ENCODE results near the gene TSPOAP1.
A peak's percentile ranks its signal among the peaks of the same experiment; 100 is the strongest.

Gene TSPOAP1

DNA sequence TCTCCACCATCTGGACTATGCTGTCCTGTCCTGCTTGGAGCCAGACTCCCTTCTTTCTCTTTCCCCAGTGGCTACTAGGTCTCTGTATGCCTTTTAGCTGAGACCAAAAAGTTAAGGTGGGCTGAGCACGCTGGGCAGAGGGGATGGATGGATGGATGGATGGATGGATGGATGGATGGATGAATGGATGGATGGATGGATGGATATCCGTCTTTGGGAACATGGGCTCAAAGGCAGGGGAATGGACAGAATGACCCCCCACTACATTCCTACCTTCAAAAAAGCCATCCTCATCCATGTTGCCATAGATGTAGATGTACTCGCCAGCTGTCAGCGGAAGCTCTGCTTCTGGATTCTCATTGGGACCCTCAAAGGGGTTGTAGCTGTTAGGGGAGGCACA, 12.8 kb downstream of the TSPOAP1 start:
- no peak overlapping the region for H3K27ac ChIP-seq
- TF ChIP-seq, protein P1, sequence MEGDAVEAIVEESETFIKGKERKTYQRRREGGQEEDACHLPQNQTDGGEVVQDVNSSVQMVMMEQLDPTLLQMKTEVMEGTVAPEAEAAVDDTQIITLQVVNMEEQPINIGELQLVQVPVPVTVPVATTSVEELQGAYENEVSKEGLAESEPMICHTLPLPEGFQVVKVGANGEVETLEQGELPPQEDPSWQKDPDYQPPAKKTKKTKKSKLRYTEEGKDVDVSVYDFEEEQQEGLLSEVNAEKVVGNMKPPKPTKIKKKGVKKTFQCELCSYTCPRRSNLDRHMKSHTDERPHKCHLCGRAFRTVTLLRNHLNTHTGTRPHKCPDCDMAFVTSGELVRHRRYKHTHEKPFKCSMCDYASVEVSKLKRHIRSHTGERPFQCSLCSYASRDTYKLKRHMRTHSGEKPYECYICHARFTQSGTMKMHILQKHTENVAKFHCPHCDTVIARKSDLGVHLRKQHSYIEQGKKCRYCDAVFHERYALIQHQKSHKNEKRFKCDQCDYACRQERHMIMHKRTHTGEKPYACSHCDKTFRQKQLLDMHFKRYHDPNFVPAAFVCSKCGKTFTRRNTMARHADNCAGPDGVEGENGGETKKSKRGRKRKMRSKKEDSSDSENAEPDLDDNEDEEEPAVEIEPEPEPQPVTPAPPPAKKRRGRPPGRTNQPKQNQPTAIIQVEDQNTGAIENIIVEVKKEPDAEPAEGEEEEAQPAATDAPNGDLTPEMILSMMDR (conservative IDR thresholded peaks at IDR 0.05): no peak

DNA sequence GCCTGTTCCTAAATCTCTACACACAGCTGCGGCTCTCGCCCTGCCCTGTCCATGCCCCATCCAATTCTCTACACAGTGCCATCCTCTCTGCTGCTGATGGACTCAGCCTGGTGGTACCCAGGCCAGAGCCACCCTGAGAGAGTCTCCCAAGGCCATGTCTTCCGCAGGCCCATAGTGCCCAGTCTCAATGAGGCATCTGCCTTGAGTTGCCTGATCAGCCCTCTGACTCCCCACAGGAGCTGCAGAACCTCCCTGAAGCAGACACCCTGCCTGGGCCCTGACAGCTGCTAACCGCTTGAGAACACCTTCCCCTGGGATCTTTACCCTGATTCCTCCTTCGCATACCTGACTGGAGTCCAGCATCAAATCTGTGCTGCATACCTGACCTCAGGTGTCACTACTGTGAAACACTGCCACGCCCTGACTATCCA, 13.3 kb downstream of the TSPOAP1 start:
- no peak overlapping the region for H3K27ac ChIP-seq
- TF ChIP-seq, protein P1 (conservative IDR thresholded peaks at IDR 0.05): no peak

DNA sequence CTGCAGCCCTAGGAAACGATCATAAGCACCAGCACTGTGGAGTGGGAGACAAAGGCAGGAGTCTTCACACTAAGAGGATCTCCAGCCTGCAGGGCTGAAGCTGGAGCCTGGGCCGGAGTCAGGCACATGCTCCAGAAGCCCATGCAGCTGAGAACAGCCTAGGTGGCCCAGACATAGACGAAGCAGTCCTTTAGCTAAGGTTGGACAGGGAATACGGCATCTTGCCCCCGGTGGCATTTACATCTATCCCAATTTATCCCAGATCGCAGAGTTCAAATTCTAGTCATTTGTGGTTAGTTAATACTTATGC, 13.9 kb downstream of the TSPOAP1 start:
- TF ChIP-seq, protein P1 (conservative IDR thresholded peaks at IDR 0.05): no peak
- H3K27ac ChIP-seq: no peak overlapping the region

DNA sequence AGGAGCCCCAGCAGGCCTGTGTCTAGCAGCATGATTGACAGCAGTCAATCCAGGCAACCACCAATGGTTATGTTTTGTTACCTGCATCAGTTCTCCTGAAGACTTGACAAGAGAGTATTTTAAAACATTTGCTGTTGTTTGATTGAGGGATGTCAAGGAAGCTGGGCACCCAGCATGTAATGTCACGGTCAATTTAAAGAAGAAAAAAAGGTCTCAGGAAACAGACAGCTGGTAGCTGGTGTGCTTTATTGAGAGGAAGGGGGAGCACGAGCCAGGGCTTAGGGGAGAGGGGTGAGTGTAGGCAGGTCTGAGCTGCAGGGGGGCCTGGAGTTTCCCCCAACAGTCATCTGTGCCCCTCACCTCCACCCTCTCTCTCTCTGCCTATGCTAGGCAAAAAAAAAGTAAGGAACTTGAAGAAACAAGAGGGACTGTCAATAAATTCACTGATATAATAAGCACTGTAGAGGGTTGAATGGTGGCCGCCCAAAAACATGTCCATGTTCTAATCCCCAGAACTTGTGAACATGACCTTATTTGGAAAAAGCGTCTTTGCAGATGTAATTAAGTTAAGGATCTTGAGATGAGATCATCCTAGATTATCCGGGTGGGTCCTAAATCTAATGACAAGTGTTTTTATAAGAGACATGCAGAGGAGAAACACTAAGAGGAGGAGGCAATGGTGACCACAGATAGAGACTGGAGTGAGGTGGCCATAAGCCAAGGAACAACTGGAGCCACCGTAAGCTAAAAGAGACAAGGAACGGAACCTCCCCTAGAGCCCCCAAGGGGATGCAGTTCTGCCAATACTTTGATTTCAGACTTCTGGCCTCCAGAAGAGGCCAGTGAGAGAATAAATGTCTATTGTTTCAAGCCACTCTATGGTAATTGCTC, 14.5 kb downstream of the TSPOAP1 start:
- TF ChIP-seq, protein P1 (conservative IDR thresholded peaks at IDR 0.05): no peak
- no peak overlapping the region for H3K27ac ChIP-seq

DNA sequence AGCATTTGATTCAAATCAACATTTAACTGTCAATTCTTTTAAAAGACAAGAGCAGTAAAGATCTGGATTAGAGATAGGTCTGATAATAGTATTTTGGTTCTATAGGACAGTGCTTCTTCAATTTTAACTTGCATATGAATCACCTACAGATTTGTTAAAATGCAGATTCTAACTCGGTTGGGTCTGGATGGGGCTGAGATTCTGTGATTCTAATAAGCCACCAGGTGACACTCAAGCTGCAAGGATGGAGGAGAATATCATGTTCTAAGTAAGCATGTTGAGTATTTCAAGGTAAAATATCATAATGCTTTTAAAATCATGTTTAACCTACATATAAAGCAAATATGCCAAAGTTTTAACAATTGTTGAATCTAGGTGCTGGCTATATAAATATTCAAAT, 15.8 kb downstream of the TSPOAP1 start:
- H3K27ac ChIP-seq: no peak overlapping the region
- TF ChIP-seq, protein P1 (conservative IDR thresholded peaks at IDR 0.05): peak; percentile 21; the same call in 1 of the 2 replicates

DNA sequence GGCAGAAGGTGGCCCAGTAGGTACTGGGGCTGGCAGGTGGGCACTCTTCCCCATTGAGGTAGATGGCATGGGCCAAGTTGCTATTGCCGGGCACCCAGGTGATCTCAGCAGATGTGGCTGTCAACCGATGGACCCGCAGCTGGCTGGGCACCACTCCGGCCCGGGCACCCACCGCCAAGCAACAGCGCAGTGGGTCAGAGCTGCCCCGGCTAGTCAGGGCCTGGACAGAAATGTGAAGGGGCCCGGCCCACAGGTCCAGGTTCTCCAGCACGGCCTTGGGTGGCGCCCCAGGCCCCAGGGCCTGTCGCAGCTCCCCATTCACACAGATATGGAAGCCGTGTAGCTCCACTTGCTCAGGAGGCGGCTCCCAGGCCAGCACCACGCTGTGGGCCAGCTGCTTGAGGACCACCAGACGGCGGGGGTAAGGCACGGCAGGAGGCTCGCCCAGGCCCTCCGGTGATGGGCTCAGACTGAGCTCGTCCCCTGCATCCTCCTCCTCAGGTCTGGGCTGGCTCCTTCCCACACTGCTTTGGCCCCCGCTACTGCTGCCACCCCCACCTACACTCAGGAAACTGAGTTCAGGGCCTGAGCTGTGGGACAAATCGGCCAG, 16.5 kb downstream of the TSPOAP1 start:
- H3K27ac ChIP-seq: no peak overlapping the region
- TF ChIP-seq, protein P1 (conservative IDR thresholded peaks at IDR 0.05): no peak

DNA sequence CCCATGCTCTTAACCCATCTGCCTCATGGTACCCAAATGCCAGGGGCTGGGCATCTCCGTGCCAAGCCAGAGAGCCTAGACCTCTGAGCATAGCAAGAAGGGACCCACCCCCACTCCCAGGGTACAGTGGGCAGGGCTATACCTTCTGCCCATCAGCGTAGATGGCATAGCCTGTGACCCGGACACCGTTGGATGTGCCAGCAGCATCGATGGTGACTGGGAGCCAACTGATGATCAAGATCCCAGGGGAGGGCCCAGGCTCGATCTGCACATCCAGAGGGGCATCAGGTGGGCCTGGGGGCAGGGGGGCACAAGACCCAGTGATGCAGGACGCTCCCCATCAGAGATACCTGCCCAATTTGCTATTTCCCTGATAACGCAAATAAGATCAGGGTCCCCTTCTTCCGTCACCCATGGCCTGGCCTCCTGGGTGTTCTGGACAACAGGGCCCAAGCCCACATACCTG, 17.1 kb downstream of the TSPOAP1 start:
- TF ChIP-seq, protein P1 (conservative IDR thresholded peaks at IDR 0.05): no peak
- no peak overlapping the region for H3K27ac ChIP-seq

All from VCaP (cell line).